B cell (primary cell): Measurements from ENCODE around the gene ITCH. TPM values are rescaled to one million over a fixed set of nuclear protein-coding genes. Genes with fewer than 3 reads are reported as not detected.
"Not testable (repeated sequence)": the region's sequence is repeated elsewhere in the genome, so short reads cannot be mapped to it uniquely, and the experiment has no call there.

Experiments used
- ATAC-seq: fragments of 200-7000 bp; cut with Tn5 transposase; one replicate; pipeline ENCODE4 v1.10.0; 2021; ENCODE audit warnings: low read depth, mild to moderate bottlenecking, moderate number of reproducible peaks, moderate library complexity
- CTCF ChIA-PET: fragments of 350-600 bp; sonication (Branson Sonifier 250); formaldehyde crosslinking; loops from one replicate; lab custom pipeline; 2021; ENCODE audit warnings: antibody characterized with exemption, inconsistent platforms; lab: Charles Lee
- POLR2A ChIA-PET: fragments of 350-600 bp; sonication (Branson Sonifier 250); formaldehyde crosslinking; loops from one replicate; lab custom pipeline; 2021; ENCODE audit warnings: antibody characterized with exemption; lab: Charles Lee
- DNase-seq: peaks from one replicate; pipeline ENCODE4 v3.0.0; 2013
- H2AFZ ChIP-seq: 2 replicates; pipeline ENCODE4 v1.6.1; 2012; ENCODE audit warnings: mild to moderate bottlenecking, low read depth, low read length; ENCODE audit not compliant: insufficient read depth, poor library complexity, severe bottlenecking
- H3K27ac ChIP-seq, 2 donors: 1 replicate in 1 of 2; 2 replicates in 1 of 2; pipeline ENCODE4 v1.5.1; 2012 to 2013; ENCODE audit warnings: low read length in 2 of 2, mild to moderate bottlenecking in 2 of 2, moderate library complexity in 1 of 2
- H3K27me3 ChIP-seq, 4 experiments: fragments of 200-600 bp in 1 of 4; sonication (generic) in 1 of 4; replicated peaks in 1 of 4; 1 replicate in 2 of 4; 2 replicates in 2 of 4; pipeline versions ENCODE4 v1.6.1 to v1.7.0; 2013 to 2016; ENCODE audit warnings: low read length in 3 of 4, mild to moderate bottlenecking in 2 of 4, mixed read lengths in 1 of 4, moderate library complexity in 1 of 4; ENCODE audit not compliant: insufficient read depth in 4 of 4, control insufficient read depth in 3 of 4; ENCODE audit errors: control extremely low read depth in 1 of 4
- H3K36me3 ChIP-seq, 2 experiments: replicated peaks in 1 of 2; 1 replicate in 1 of 2; 2 replicates in 1 of 2; pipeline versions ENCODE4 v1.6.1 to v1.7.1; 2013; ENCODE audit warnings: low read length in 1 of 2; ENCODE audit not compliant: insufficient read depth in 2 of 2, control insufficient read depth in 1 of 2; ENCODE audit errors: control extremely low read depth in 1 of 2, extremely low read depth in 1 of 2
- H3K4me1 ChIP-seq, 2 donors: fragments of 200-600 bp in 1 of 2; sonication (generic) in 1 of 2; 1 replicate in 1 of 2; 2 replicates in 1 of 2; pipeline versions ENCODE4 v1.5.1 to v1.6.1; 2013 to 2017; ENCODE audit warnings: low read length in 2 of 2; ENCODE audit not compliant: control insufficient read depth in 2 of 2, insufficient read depth in 2 of 2
- H3K4me2 ChIP-seq: replicated peaks from 2 replicates; pipeline ENCODE3; 2012; ENCODE audit warnings: mild to moderate bottlenecking, low read depth, low read length; ENCODE audit not compliant: poor library complexity, severe bottlenecking
- H3K4me3 ChIP-seq, 5 experiments: fragments of 200-600 bp in 1 of 5; sonication (generic) in 1 of 5; 1 replicate in 3 of 5; 2 replicates in 2 of 5; pipeline versions ENCODE4 v1.5.1 to v1.7.0; 2011 to 2016; ENCODE audit warnings: low read length in 4 of 5, mild to moderate bottlenecking in 4 of 5, low read depth in 2 of 5, control low read depth in 1 of 5, moderate library complexity in 1 of 5; ENCODE audit not compliant: insufficient read depth in 1 of 5; ENCODE audit errors: control extremely low read depth in 1 of 5, extremely low read depth in 1 of 5
- H3K79me2 ChIP-seq: fragments of 200-600 bp; sonication (generic); one replicate; pipeline ENCODE4 v1.6.0; 2016; ENCODE audit warnings: low read length; ENCODE audit not compliant: control insufficient read depth, insufficient read depth
- H3K9ac ChIP-seq: fragments of 200-600 bp; sonication (generic); 2 replicates; pipeline ENCODE4 v1.6.1; 2017; ENCODE audit warnings: mild to moderate bottlenecking, low read length, moderate library complexity
- H3K9me3 ChIP-seq, 3 donors: one replicate each; pipeline versions ENCODE4 v1.6.1 to v1.7.1; 2013; ENCODE audit warnings: low read length in 2 of 3; ENCODE audit not compliant: control insufficient read depth in 2 of 3, insufficient read depth in 1 of 3; ENCODE audit errors: control extremely low read depth in 1 of 3
- H4K20me1 ChIP-seq: 2 replicates; pipeline ENCODE4 v1.6.0; 2012; ENCODE audit warnings: mild to moderate bottlenecking, low read length; ENCODE audit not compliant: insufficient read depth, control insufficient read depth, poor library complexity, severe bottlenecking
- H3K27ac Mint-ChIP-seq: one replicate; pipeline ENCODE4 v1.8.0; 2021; ENCODE audit warnings: mixed read lengths
- H3K27me3 Mint-ChIP-seq: one replicate; pipeline ENCODE4 v1.8.0; 2021; ENCODE audit warnings: mixed read lengths
- H3K4me1 Mint-ChIP-seq: one replicate; pipeline ENCODE4 v1.8.0; 2021; ENCODE audit warnings: mixed read lengths
- H3K4me3 Mint-ChIP-seq: one replicate; pipeline ENCODE4 v1.8.0; 2021; ENCODE audit warnings: mixed read lengths
- H3K9me3 Mint-ChIP-seq: one replicate; pipeline ENCODE4 v1.8.0; 2022; ENCODE audit warnings: mixed read lengths; ENCODE audit not compliant: insufficient read depth
- CTCF ChIP-seq: fragments of 200-600 bp; IDR thresholded peaks from one replicate; pipeline ENCODE4 v1.8.0; 2022; ENCODE audit warnings: antibody characterized with exemption, mild to moderate bottlenecking
- EZH2 ChIP-seq: IDR thresholded peaks from 2 replicates; pipeline ENCODE4 v1.6.1; 2012; ENCODE audit warnings: borderline replicate concordance, low read depth, mild to moderate bottlenecking, moderate library complexity, low read length; ENCODE audit not compliant: insufficient read depth, poor library complexity, severe bottlenecking
- WGBS: methylation state at CpG from one replicate; pipeline ENCODE4 v1.1.5; 2013; ENCODE audit warnings: missing lambda C conversion rate; ENCODE audit not compliant: insufficient coverage; 5-methylcytosine and 5-hydroxymethylcytosine counted together
- intact Hi-C: fragments of 100-400 bp; cut with micrococcal nuclease; formaldehyde crosslinking; loops from one replicate; pipeline ENCODE4 v1.10.0; 2022
- polyA plus RNA-seq: library from polyadenylated mRNA; depleted of rRNA; stranded (reverse); fragments of >200 nt; gene quantifications from 2 replicates; pipeline ENCODE4 v1.2.3, GENCODE V29; 2012
- total RNA-seq, 2 donors: library from RNA; stranded (reverse); fragments of 120-200 nt in 1 of 2; gene quantifications; 1 replicate in 1 of 2; 2 replicates in 1 of 2; pipeline versions ENCODE4 v1.2.3 to v1.2.4, GENCODE V29; 2013 to 2022

Gene ITCH
- total and polyA plus RNA-seq, 2 donors (not counting 1 experiment from before 2014, with no cell fraction given), result 10.0 to 110 TPM

GRCh38 chr20:34345402-34345736, 17.7 kb upstream of the ITCH start:
- H3K9me3 ChIP-seq, result no peaks in the 10 kb centered on the region
- Mint-ChIP-seq H3K27me3 (no peaks in the 10 kb centered on the region), H3K4me1 (no peaks in the 10 kb centered on the region), H3K27ac (no peak overlapping the region), H3K9me3 (no peaks in the 10 kb centered on the region), H3K4me3 (no peak overlapping the region)
- H2AFZ ChIP-seq, result no peak overlapping the region
- WGBS, result 100% methylated on average over 3 of the region's 6 CpGs
- DNase-seq, result no peak
- H3K4me2 ChIP-seq, result no peak overlapping the region
- ATAC-seq, result no peak
- no peak overlapping the region for H3K4me3 ChIP-seq
- intact Hi-C loops, result no loop called here
- no peaks in the 10 kb centered on the region for H3K79me2 ChIP-seq
- ChIA-PET CTCF (interaction anchor here (0.6 kb wide), 1 partner anchor 321 kb away, joined by 3 read pairs; no protein-coding TSS in a partner anchor), POLR2A (no interaction called here)
- H3K27me3 ChIP-seq, result no peaks in the 10 kb centered on the region
- no peaks in the 10 kb centered on the region for H4K20me1 ChIP-seq
- H3K36me3 ChIP-seq, result no peaks in the 10 kb centered on the region
- H3K9ac ChIP-seq, result no peak overlapping the region
- H3K27ac ChIP-seq, result no peak overlapping the region
- TF ChIP-seq CTCF (no peak), EZH2 (no peak)
- no peaks in the 10 kb centered on the region for H3K4me1 ChIP-seq

DNA sequence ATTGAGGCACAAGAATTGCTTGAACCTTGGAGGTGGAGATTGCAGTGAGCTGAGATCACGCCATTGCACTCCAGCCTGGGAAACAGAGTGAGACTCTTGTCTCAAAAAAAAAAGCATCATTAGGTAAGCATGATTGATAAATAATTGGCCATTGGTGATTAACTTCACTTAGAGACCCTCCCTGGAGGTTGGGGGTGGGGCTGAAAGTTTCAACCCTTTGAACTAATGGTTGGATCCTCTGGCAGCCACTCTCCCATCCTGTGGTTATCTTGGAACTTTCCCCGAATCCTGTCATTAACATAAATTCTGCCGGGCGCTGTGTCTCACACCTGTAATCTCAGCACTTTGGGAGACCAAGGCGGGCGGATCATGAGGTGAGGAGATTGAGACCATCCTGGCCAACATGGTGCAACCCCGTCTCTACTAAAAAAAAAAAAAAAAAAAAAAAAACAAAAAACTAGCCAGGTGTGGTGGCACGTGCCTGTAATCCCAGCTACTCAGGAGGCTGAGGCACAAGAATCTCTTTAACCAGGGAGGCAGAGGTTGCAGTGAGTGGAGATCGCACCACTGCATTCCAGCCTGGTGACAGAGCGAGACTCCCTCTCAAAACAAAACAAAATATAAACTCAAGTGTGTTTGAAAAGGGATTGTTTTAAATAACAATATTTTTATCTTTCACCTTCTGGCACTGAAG, 17.1 kb upstream of the ITCH start:
- H3K9ac ChIP-seq, ATAC-seq, H3K4me2 ChIP-seq, H3K27me3 ChIP-seq, H3K9me3 ChIP-seq, H3K9me3 Mint-ChIP-seq, DNase-seq, H3K4me1 Mint-ChIP-seq, H4K20me1 ChIP-seq, H3K79me2 ChIP-seq, POLR2A ChIA-PET, intact Hi-C loops, H3K4me3 ChIP-seq, H3K36me3 ChIP-seq, H3K4me1 ChIP-seq, H3K27ac Mint-ChIP-seq, H2AFZ ChIP-seq, H3K27me3 Mint-ChIP-seq, H3K4me3 Mint-ChIP-seq, H3K27ac ChIP-seq: not testable (repeated sequence)
- CTCF ChIA-PET, result interaction anchor here (0.6 kb wide), 1 partner anchor 321 kb away, joined by 3 read pairs; no protein-coding TSS in a partner anchor
- 80% methylated on average over 1 of the region's 10 CpGs for WGBS

DNA sequence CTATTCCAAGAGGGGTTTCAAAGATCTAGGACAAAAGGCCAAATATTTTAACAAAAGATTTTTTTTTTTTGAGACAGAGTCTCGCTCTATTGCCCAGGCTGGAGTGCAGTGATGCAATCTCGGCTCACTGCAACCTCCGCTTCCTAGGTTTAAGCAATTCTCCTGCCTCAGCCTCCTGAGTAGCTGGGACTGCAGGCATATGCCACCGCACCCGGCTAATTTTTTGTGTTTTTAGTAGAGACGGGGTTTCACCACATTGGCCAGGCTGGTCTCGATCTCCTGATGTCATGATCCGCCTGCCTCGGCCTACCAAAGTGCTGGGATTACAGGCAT, 16.6 kb upstream of the ITCH start:
- CTCF ChIA-PET, result not testable (repeated sequence)

More for the DNA sequence above, 16.6 kb upstream of the ITCH start:
- H3K36me3 ChIP-seq, H4K20me1 ChIP-seq, POLR2A ChIA-PET, H3K27ac ChIP-seq, H3K9ac ChIP-seq, ATAC-seq, intact Hi-C loops, H3K4me1 ChIP-seq, H3K27me3 ChIP-seq, H2AFZ ChIP-seq, DNase-seq, H3K4me2 ChIP-seq, H3K9me3 ChIP-seq, H3K4me3 Mint-ChIP-seq, H3K4me1 Mint-ChIP-seq, H3K27me3 Mint-ChIP-seq, H3K27ac Mint-ChIP-seq, H3K9me3 Mint-ChIP-seq, H3K79me2 ChIP-seq, H3K4me3 ChIP-seq: not testable (repeated sequence)
- 94% methylated on average over 8 of the region's 9 CpGs for WGBS
